Mesendoderm (in vitro differentiated cells): ENCODE measurements around the gene ZBTB7C.

Experiments used
- DNase-seq: peaks from one replicate; pipeline ENCODE4 v3.0.0; 2013
- H2AK5ac ChIP-seq: 2 replicates; pipeline ENCODE4 v1.6.1; 2013; ENCODE audit warnings: low read length, inconsistent platforms
- H2BK120ac ChIP-seq: 2 replicates; pipeline ENCODE4 v1.6.1; 2013; ENCODE audit warnings: low read depth, mild to moderate bottlenecking, low read length, moderate library complexity, mixed read lengths
- H2BK15ac ChIP-seq: replicated peaks from 2 replicates; pipeline ENCODE4 v1.6.1; 2013; ENCODE audit warnings: low read depth, mild to moderate bottlenecking, moderate library complexity
- H2BK5ac ChIP-seq: 2 replicates; pipeline ENCODE4 v1.6.1; 2013; ENCODE audit warnings: low read length, inconsistent platforms
- H3K18ac ChIP-seq: 2 replicates; pipeline ENCODE4 v1.6.1; 2013; ENCODE audit warnings: mild to moderate bottlenecking, low read length, mixed read lengths
- H3K23ac ChIP-seq: one replicate; pipeline ENCODE4 v1.6.1; 2013; ENCODE audit warnings: low read length
- H3K27ac ChIP-seq: 2 replicates; pipeline ENCODE4 v1.5.1; 2013; ENCODE audit warnings: low read depth, mild to moderate bottlenecking, inconsistent platforms, low read length, moderate library complexity
- H3K27me3 ChIP-seq: 2 replicates; pipeline ENCODE4 v1.6.1; 2013; ENCODE audit warnings: low read length, control low read depth, mild to moderate bottlenecking, inconsistent platforms; ENCODE audit not compliant: insufficient read depth, poor library complexity
- H3K36me3 ChIP-seq: 2 replicates; pipeline ENCODE4 v1.6.1; 2013; ENCODE audit warnings: low read length, inconsistent platforms; ENCODE audit not compliant: control insufficient read depth, insufficient read depth
- H3K4ac ChIP-seq: one replicate; pipeline ENCODE4 v1.6.1; 2013; ENCODE audit warnings: low read depth, mild to moderate bottlenecking, low read length, moderate library complexity
- H3K4me1 ChIP-seq: 2 replicates; pipeline ENCODE4 v1.6.1; 2013; ENCODE audit warnings: low read depth, low read length, inconsistent platforms; ENCODE audit not compliant: control insufficient read depth
- H3K4me2 ChIP-seq: 2 replicates; pipeline ENCODE4 v1.6.1; 2013; ENCODE audit warnings: low read length
- H3K4me3 ChIP-seq: 2 replicates; pipeline ENCODE4 v1.5.1; 2013; ENCODE audit warnings: mild to moderate bottlenecking, low read length
- H3K56ac ChIP-seq: one replicate; pipeline ENCODE4 v1.6.1; 2013; ENCODE audit warnings: low read length
- H3K79me1 ChIP-seq: 2 replicates; pipeline ENCODE4 v1.6.1; 2013; ENCODE audit warnings: low read length, inconsistent platforms
- H3K79me2 ChIP-seq: 2 replicates; pipeline ENCODE4 v1.6.1; 2013; ENCODE audit warnings: mild to moderate bottlenecking, low read length; ENCODE audit not compliant: control insufficient read depth, insufficient read depth
- H3K9ac ChIP-seq: 2 replicates; pipeline ENCODE4 v1.6.1; 2013; ENCODE audit warnings: low read length, inconsistent platforms
- H4K5ac ChIP-seq: one replicate; pipeline ENCODE4 v1.6.1; 2013; ENCODE audit warnings: low read length
- H4K8ac ChIP-seq: one replicate; pipeline ENCODE4 v1.6.1; 2013; ENCODE audit warnings: low read depth, mild to moderate bottlenecking, control low read depth, low read length, moderate library complexity
- WGBS: extraction: QIAGEN DNeasy Blood & Tissue Kit; methylation state at CpG from one replicate; pipeline ENCODE4 v1.1.7; 2013; ENCODE audit warnings: low lambda C conversion rate, missing lambda C conversion rate; ENCODE audit not compliant: insufficient coverage; ENCODE audit errors: extremely low coverage; 5-methylcytosine and 5-hydroxymethylcytosine counted together

ZBTB7C gene

DNA sequence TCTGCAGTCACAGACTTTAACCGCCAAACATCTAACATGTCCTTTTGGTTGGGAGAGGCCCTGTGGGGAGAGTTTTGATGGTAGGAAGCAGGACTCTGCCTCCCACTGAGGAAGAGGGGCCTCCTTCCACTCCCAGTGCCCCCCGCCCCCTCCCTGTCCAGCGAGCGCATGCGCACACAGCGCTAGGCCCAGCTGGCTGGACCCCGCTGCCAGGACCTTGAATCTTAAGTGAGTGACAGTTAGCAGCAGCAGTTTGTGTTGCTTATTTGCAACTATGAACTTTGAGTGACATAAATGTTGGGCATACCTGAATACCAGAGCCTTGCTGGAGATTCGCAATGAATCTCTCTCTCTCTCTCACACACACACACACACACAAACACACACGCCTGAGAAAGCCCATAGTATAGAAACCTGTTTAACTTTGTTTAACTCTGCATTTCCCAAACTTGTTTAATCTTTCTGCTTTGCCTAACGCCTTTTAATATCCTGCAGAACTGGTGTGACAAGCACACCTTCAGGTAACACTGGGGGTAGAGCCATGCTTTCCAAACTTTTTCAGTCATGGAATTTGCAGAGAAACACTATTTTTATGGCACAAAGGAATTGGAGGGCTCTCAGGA is 344.1 kb downstream of the ZBTB7C start:
- Histone ChIP-seq H3K27me3 (no peaks in the 10 kb centered on the region), H2BK5ac (no peak overlapping the region), H3K4me1 (peaks cover 2% of the 10 kb centered on the region), H3K4me3 (no peak overlapping the region), H3K18ac (no peak overlapping the region), H4K5ac (no peak overlapping the region), H3K79me1 (no peaks in the 10 kb centered on the region), H3K27ac (no peak overlapping the region), H3K9ac (no peak overlapping the region), H3K36me3 (no peaks in the 10 kb centered on the region), H3K56ac (no peak overlapping the region), H3K23ac (no peak overlapping the region), H4K8ac (no peak overlapping the region), H3K4ac (no peak overlapping the region), H3K4me2 (no peak overlapping the region), H3K79me2 (no peaks in the 10 kb centered on the region), H2BK15ac (no peak overlapping the region), H2BK120ac (no peak overlapping the region), H2AK5ac (no peak overlapping the region)
- DNase-seq = no peak
- no CpG with 5 or more reads among the region's 10 CpGs for WGBS

- H3K27ac ChIP-seq = no peak overlapping the region
- WGBS = no CpG with 5 or more reads among the region's 7 CpGs
These were observed 347.2 kb downstream of the ZBTB7C start for GRCh38 chr18:48061781-48062570.

DNA sequence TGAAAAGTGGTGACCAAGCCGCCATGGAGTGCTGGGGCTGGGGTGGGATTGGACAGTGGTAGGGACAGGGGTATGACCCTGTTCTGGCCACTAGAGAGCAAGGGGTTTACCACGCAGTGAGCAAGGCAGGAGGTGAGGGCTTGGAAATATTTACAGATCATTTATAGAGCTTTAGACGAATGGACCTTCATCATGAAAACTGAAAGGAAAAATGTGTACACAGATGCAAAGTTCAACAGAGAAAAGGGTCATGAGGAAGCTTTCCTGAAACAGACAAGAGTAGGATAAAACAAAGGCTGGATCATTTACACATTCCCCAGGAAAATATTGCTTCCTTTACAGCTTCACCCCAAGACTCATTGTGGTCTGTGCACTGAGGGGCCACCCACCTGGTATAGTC is 348.2 kb downstream of the ZBTB7C start:
- Histone ChIP-seq H3K56ac (no peak overlapping the region), H3K36me3 (no peaks in the 10 kb centered on the region), H3K18ac (no peak overlapping the region), H3K79me2 (no peaks in the 10 kb centered on the region), H3K4me1 (peaks cover 6% of the 10 kb centered on the region), H2AK5ac (no peak overlapping the region), H2BK5ac (no peak overlapping the region), H3K9ac (no peak overlapping the region), H4K5ac (no peak overlapping the region), H3K4me3 (no peak overlapping the region), H3K4me2 (no peak overlapping the region), H3K23ac (no peak overlapping the region), H2BK120ac (no peak overlapping the region), H3K27ac (no peak overlapping the region), H3K4ac (no peak overlapping the region), H3K79me1 (no peaks in the 10 kb centered on the region), H4K8ac (no peak overlapping the region), H3K27me3 (no peaks in the 10 kb centered on the region), H2BK15ac (no peak overlapping the region)
- WGBS = no CpG with 5 or more reads among the region's 3 CpGs
- no peak for DNase-seq

More at GRCh38 chr18:48061781-48062570, 347.2 kb downstream of the ZBTB7C start:
- no peaks in the 10 kb centered on the region for H3K79me1 ChIP-seq
- no peak overlapping the region for H3K23ac ChIP-seq
- no peak overlapping the region for H2BK120ac ChIP-seq
- no peak overlapping the region for H3K9ac ChIP-seq
- H3K36me3 ChIP-seq = no peaks in the 10 kb centered on the region
- no peak overlapping the region for H2AK5ac ChIP-seq
- no peak overlapping the region for H3K18ac ChIP-seq
- H4K8ac ChIP-seq = no peak overlapping the region
- H3K4ac ChIP-seq = no peak overlapping the region
- H3K56ac ChIP-seq = no peak overlapping the region
- H3K4me1 ChIP-seq = peaks cover 6% of the 10 kb centered on the region
- DNase-seq = no peak
- H3K4me2 ChIP-seq = no peak overlapping the region
- no peaks in the 10 kb centered on the region for H3K79me2 ChIP-seq
- H2BK15ac ChIP-seq = no peak overlapping the region
- no peak overlapping the region for H2BK5ac ChIP-seq
- no peak overlapping the region for H3K4me3 ChIP-seq
- no peaks in the 10 kb centered on the region for H3K27me3 ChIP-seq
- no peak overlapping the region for H4K5ac ChIP-seq

GRCh38 chr18:48060346-48060745 is 348.8 kb downstream of the ZBTB7C start:
- peak overlapping the region; percentile 35 for H3K56ac ChIP-seq
- no peak overlapping the region for H2BK5ac ChIP-seq
- no peak overlapping the region for H3K4me3 ChIP-seq
- no peaks in the 10 kb centered on the region for H3K36me3 ChIP-seq
- H2BK120ac ChIP-seq = no peak overlapping the region
- no CpG with 5 or more reads among the region's 4 CpGs for WGBS
- no peak for DNase-seq
- no peaks in the 10 kb centered on the region for H3K79me2 ChIP-seq
- no peak overlapping the region for H3K27ac ChIP-seq
- no peak overlapping the region for H2AK5ac ChIP-seq
- H3K27me3 ChIP-seq = no peaks in the 10 kb centered on the region
- H3K4me2 ChIP-seq = no peak overlapping the region
- no peak overlapping the region for H3K23ac ChIP-seq
- H4K8ac ChIP-seq = no peak overlapping the region
- no peak overlapping the region for H3K18ac ChIP-seq
- H2BK15ac ChIP-seq = no peak overlapping the region
- H4K5ac ChIP-seq = no peak overlapping the region
- no peak overlapping the region for H3K4ac ChIP-seq
- no peak overlapping the region for H3K9ac ChIP-seq
- H3K4me1 ChIP-seq = peaks cover 6% of the 10 kb centered on the region
- no peaks in the 10 kb centered on the region for H3K79me1 ChIP-seq

DNA sequence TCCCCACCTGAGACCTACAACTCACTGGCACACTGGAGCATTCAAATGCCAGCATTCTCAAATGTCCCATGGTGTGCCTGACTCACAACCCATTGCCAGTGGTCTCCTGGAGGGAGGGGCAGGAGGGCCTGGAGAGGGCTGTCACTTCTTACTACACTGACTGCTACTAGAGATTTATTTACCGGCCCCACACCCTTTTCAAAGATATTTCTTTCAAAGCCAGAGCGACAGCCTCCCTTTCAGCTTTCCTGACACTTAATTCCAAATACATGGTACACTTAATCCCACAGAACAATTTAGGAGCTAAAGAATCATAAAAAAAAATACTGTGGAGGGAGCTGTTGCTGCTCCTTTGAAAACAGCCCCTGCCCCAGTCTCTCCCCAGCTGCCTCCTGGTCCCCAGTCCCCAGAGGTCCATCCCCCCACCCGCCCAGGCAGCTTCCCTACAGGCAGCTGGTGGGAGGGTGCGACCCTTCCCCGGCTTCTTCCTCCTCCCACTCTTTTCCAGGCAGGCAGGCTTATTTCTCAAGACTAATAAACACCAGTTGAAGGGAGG is 349.6 kb downstream of the ZBTB7C start:
- H3K4ac ChIP-seq = no peak overlapping the region
- peak; percentile 44 for DNase-seq
- H3K4me3 ChIP-seq = no peak overlapping the region
- H3K36me3 ChIP-seq = no peaks in the 10 kb centered on the region
- H2BK15ac ChIP-seq = no peak overlapping the region
- H3K27ac ChIP-seq = no peak overlapping the region
- no peak overlapping the region for H4K5ac ChIP-seq
- no peak overlapping the region for H2AK5ac ChIP-seq
- H2BK5ac ChIP-seq = no peak overlapping the region
- H3K27me3 ChIP-seq = no peaks in the 10 kb centered on the region
- no peak overlapping the region for H2BK120ac ChIP-seq
- H3K18ac ChIP-seq = no peak overlapping the region
- no peak overlapping the region for H3K56ac ChIP-seq
- H3K4me1 ChIP-seq = peaks cover 6% of the 10 kb centered on the region
- H3K23ac ChIP-seq = no peak overlapping the region
- H3K9ac ChIP-seq = no peak overlapping the region
- no peaks in the 10 kb centered on the region for H3K79me1 ChIP-seq
- H3K4me2 ChIP-seq = no peak overlapping the region
- no CpG with 5 or more reads among the region's 5 CpGs for WGBS
- no peak overlapping the region for H4K8ac ChIP-seq
- H3K79me2 ChIP-seq = no peaks in the 10 kb centered on the region
